ENCODE measurements around the gene SLC7A6. TPM values are rescaled to one million over a fixed set of nuclear protein-coding genes. Genes with fewer than 3 reads are reported as not detected.

The SLC7A6 gene
- total and polyA plus RNA-seq, 10 of the 15 experiments (the other 5 are each of a cell fraction or from before 2014, with no cell fraction given) = 8.2 to 60.4 (median 28.6) TPM

GRCh38 chr16:68319185-68319908, 55.0 kb downstream of the SLC7A6 start (continued):
- TF ChIP-seq ZNF592 (IDR thresholded peaks at IDR 0.05) (no peak), PKNOX1 (IDR thresholded peaks at IDR 0.05) (peak; percentile 94), IKZF1 (conservative IDR thresholded peaks at IDR 0.05) (peak; percentile 84), POLR2AphosphoS5 (IDR thresholded peaks at IDR 0.05; ENCODE audit: low read length) (no peak), RCOR1 (conservative IDR thresholded peaks at IDR 0.05; ENCODE audit: low read depth, low read length) (no peak), KDM1A (IDR thresholded peaks at IDR 0.05; ENCODE audit: borderline replicate concordance) (no peak), CREM (IDR thresholded peaks at IDR 0.05; ENCODE audit: low read depth) (peak; percentile 76), ZNF24 (IDR thresholded peaks at IDR 0.05) (no peak)

All from GM12878 (cell line).